Daoy (cell line): ENCODE measurements around the gene NRCAM. TPM values are rescaled to one million over a fixed set of nuclear protein-coding genes. Genes with fewer than 3 reads are reported as not detected.
"Not testable (repeated sequence)": the region's sequence is repeated elsewhere in the genome, so short reads cannot be mapped to it uniquely, and the experiment has no call there.

ENCODE experiments used
- DNase-seq: peaks from one replicate; pipeline ENCODE4 v3.0.0-alpha.2; 2015; ENCODE audit warnings: low read depth
- total RNA-seq: library from RNA; depleted of rRNA; stranded (reverse); fragments of >200 nt; shearing (Covaris generic); gene quantifications from 2 replicates; pipeline ENCODE4 v1.2.3, GENCODE V29; 2014

Gene NRCAM
- total RNA-seq, 1 experiment from 2014 or later, result 0.11 TPM

DNA sequence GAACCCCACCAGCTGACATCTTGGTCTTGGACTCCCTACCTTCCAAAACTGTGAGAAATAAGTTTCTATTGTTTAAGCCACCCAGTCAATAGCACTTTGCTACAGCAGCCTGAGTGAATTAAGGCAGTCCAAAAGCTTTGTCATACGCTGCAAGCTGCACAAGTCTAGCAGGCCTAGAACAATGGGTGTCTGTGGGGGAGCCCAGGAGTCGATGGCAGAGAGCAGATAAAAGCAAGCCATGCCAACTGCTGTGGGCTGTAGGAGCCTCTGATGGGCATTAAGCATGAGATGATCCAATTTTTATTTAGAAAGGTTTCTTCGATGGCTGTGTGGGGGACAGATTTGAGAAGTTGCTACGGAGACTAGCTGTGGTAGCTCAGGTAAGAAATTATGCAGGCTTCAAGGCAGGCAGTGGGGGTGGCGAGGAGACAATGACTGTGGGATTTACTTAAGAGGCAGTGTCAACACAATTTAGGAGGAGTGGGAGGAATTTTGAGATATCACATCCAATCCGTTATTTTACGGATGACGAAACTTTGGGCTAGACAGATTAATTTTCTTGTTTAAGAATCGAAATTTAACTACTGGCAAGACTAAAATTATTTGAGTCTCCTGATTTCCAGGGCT lies 110.4 kb downstream of the NRCAM start:
- DNase-seq, result no peak

GRCh38 chr7:108340856-108341411 lies 115.3 kb downstream of the NRCAM start:
- no peak for DNase-seq

- DNase-seq, result not testable (repeated sequence)
These were observed 115.8 kb downstream of the NRCAM start for GRCh38 chr7:108340406-108340805.

DNA sequence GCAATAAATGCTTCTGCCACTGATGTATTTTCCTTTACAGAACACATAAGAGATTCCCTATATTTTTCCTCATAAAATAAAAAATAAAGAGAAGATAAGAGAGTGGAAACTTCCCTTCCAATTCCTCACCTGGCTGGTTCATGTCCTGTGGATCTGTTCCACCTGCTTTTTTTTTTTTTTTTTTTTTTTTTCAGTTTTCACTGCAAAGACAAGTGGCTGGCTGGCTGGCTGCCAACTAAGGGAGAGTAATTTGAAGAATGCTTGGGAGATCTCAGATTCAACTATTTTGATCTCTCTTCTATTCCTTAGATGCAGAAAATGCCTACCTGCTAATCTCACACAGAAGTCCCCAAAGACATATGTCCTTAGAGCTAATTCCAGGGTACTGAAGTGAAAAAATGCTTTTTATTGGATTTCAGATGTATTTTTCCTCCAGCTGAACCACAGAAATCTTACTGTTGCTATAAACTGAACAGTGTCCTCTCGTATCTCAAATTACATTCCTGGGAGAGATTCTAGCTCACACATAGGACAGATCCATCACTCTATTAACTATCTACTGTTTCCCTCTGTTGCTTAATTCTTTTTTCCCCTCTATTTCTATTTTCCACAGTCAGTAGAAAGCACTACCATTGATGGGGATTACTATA lies 120.8 kb downstream of the NRCAM start:
- DNase-seq, result peak; percentile 26

DNA sequence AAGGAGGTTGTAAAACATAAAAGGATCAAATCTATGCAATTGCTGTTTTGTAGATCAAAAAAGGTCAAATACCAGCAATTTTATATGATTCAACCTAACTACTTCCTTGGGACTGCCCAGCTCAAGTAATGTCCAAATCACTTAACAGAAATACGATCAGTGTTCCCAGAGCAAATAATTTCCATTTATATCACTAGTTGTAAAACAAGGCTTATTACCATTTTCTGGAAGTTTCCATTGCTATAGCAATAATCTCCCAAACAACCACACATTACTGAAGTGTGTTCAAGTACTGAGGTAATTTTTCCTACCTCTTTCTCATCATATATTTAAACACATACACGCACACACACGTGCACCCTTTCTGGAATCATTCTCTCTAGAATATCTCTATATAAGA lies 123.3 kb downstream of the NRCAM start:
- no peak for DNase-seq

- DNase-seq, result no peak
These were observed 124.3 kb downstream of the NRCAM start for GRCh38 chr7:108331971-108332370.

DNA sequence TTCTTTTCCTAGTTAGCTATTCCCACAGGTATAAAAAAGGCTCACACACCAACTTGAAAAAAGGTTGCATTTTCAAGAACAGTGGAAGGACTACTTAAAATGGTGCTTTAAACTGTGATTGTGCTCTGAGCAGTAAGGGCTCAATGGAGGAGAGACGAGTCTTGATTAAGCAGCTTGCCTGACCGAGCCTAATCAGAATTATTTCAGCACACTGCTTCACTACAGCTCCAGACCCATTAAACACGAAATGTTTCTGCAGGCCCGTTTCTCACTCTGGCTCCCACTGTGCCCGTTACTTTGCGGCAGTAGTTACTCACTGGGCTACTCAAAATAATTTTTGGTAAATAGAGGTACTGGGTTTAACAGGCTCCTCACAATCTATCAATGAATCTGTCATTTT lies 126.0 kb downstream of the NRCAM start:
- no peak for DNase-seq

- DNase-seq, result no peak
These were observed 126.7 kb downstream of the NRCAM start for GRCh38 chr7:108329514-108329913.

DNA sequence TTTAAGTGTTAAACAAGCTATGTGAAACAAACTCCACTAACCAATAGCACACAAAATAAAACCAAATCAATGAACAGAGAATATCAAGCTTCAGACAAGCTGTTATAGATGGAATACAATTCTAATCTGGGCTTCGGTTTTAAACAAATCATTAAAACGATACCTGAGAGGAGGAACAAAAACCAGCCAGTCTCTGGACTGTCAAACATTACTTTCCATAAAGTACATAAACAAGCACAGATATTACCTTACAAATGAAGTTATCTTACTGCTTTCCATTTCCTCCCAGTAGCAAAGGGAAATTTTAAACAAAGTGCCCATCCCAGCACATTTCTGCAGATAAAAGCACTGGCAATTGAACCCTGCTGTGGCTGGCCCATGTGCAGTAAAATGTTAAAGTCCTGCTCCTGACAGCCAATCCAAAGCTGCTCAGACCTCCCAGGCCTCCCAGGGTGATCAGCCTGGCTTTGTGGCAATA lies 128.0 kb downstream of the NRCAM start:
- DNase-seq, result no peak

DNA sequence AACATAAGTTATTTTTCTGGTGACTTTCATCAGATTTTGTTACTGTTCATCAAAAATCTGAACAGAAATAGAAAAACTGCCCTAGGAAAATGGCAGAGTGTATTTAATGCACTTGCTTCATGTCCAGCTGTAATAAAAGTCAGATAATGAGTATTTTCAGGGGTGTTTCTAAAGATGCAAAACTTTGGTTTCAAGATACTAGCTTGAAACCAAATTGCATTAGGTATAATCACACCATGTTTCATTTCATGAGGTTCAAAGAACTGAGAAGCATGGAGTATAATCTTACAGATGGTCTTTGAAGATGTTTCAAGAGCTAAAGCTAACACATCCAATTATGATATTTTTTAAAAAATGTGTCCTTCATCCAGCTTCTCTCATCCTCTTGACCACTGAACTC lies 128.9 kb downstream of the NRCAM start:
- DNase-seq, result no peak

DNA sequence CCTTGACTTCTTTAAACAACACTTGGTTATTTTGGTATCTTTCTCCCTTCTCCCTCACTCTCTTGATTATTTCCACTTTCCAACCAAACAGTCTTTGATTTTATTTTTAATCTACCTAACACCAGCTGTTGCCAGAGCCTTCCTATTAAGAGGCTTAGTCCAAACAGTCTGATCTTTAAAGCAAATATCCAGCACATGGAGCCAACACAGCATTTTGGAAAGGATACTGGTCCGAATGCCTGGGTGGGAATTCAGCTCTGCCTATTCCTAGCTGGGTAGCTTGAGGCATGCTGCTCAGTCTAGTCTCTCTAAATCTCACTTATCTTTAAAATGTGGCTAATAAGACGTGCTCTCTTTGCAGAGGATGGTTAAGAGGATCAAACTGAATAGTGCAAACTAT lies 129.3 kb downstream of the NRCAM start:
- no peak for DNase-seq

- DNase-seq, result no peak
These were observed 131.9 kb downstream of the NRCAM start for GRCh38 chr7:108324053-108325038.

GRCh38 chr7:108322925-108323832 lies 133.1 kb downstream of the NRCAM start:
- DNase-seq, result no peak

DNA sequence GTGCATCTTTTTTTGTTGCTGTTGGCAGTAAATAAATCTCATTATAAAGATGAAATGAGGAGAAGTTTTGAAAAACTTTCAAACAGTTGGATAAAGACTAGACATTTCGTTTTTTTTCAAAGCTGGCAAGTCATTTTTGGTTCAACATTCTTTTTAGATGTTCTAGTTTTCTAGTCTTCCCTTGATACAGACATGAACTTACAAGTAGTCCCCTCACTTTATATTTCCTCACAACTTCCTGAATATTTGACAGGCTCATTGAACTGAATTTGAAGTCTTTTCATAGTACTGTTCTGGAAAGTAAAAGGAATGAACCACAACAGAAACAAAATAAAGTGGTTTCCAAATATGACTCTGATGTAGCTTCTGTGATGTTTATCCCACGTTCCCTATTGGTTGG lies 134.2 kb downstream of the NRCAM start:
- no peak for DNase-seq

GRCh38 chr7:108321359-108321758 lies 134.9 kb downstream of the NRCAM start:
- DNase-seq, result no peak

- DNase-seq, result no peak
These were observed 139.5 kb downstream of the NRCAM start for GRCh38 chr7:108316708-108317107.

- DNase-seq, result no peak
These were observed 141.7 kb downstream of the NRCAM start for GRCh38 chr7:108314551-108314950.

GRCh38 chr7:108314049-108314448 lies 142.2 kb downstream of the NRCAM start:
- DNase-seq, result no peak

GRCh38 chr7:108313086-108313485 lies 143.2 kb downstream of the NRCAM start:
- DNase-seq, result no peak

- DNase-seq, result peak; percentile 45
These were observed 144.6 kb downstream of the NRCAM start for GRCh38 chr7:108311446-108312168.
